Fibroblast of peridontal ligament (primary cell): ENCODE data around the gene ZNF474.

Experiments used
- DNase-seq: peaks from one replicate; pipeline ENCODE4 v3.0.0-alpha.2; 2010; ENCODE audit errors: extremely low read depth

Gene ZNF474

GRCh38 chr5:122180863-122181548 is 51.7 kb downstream of the ZNF474 start:
- DNase-seq, result peak; percentile 85

- DNase-seq, result no peak
Measured at GRCh38 chr5:122181863-122182262, 52.5 kb downstream of the ZNF474 start.

GRCh38 chr5:122182491-122182921 is 53.2 kb downstream of the ZNF474 start:
- peak; percentile 88 for DNase-seq

- DNase-seq, result peak; percentile 72
Measured at GRCh38 chr5:122183098-122183787, 53.9 kb downstream of the ZNF474 start.

- no peak for DNase-seq
Measured at GRCh38 chr5:122183788-122184170, 54.4 kb downstream of the ZNF474 start.

GRCh38 chr5:122184676-122185255 is 55.4 kb downstream of the ZNF474 start:
- DNase-seq, result no peak

GRCh38 chr5:122187426-122187825 is 58.1 kb downstream of the ZNF474 start:
- DNase-seq, result no peak

- DNase-seq, result no peak
Measured at GRCh38 chr5:122190156-122190555, 60.8 kb downstream of the ZNF474 start.

GRCh38 chr5:122192497-122193496 is 63.5 kb downstream of the ZNF474 start:
- peak; percentile 86 for DNase-seq

- peak; percentile 85 for DNase-seq
Measured at GRCh38 chr5:122195802-122196394, 66.6 kb downstream of the ZNF474 start.

GRCh38 chr5:122199146-122199545 is 69.8 kb downstream of the ZNF474 start:
- DNase-seq, result no peak

GRCh38 chr5:122200450-122200849 is 71.1 kb downstream of the ZNF474 start:
- no peak for DNase-seq

- DNase-seq, result no peak
Measured at GRCh38 chr5:122200865-122201264, 71.5 kb downstream of the ZNF474 start.

GRCh38 chr5:122201365-122201764 is 72.0 kb downstream of the ZNF474 start:
- no peak for DNase-seq

- peak; percentile 54 for DNase-seq
Measured at GRCh38 chr5:122202952-122203351, 73.6 kb downstream of the ZNF474 start.
